Measurements from ENCODE around the gene NOL11.

The NOL11 gene

DNA sequence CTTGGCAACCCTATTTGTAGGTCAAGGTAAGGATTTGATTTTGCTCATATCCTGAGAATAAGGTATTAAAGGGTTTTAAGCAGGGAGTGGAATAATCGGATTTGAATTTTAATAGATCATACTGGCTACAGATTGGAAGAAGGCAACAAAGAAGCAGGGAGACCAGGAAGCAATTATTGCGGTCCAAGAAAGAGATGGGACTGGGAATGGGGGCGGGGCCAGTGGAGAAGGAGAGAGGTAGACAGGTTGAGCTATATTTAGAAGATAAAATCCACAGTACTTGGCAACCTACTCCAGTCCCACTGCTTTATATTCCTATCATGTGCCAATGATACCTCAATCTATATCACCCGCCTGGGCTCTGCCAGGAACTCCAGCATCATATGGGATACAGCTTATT lies 5.8 kb upstream of the NOL11 start:
- H3K36me3 ChIP-seq (ENCODE audit: control insufficient read depth in 2 of 2, insufficient read depth in 1 of 2, low read length in 2 of 2), result no peaks in the 10 kb centered on the region
- H3K9me3 ChIP-seq (ENCODE audit: control insufficient read depth, insufficient read depth, low read depth, low read length), result no peaks in the 10 kb centered on the region
- H3K27ac ChIP-seq (ENCODE audit: extremely low read depth, low read depth, low read length), result no peak overlapping the region
- no peak for TF ChIP-seq ZNF571 (tag by site-specific recombination; IDR thresholded peaks at IDR 0.05)
- TF ChIP-seq ZNF521 (tag by site-specific recombination; IDR thresholded peaks at IDR 0.05), result no peak
- TF ChIP-seq KLF7 (tag by site-specific recombination; IDR thresholded peaks at IDR 0.05; ENCODE audit: borderline replicate concordance), result no peak
- TF ChIP-seq ZNF830 (tag by site-specific recombination; IDR thresholded peaks at IDR 0.05; ENCODE audit: low read depth), result no peak
- TF ChIP-seq ZNF132 (tag by site-specific recombination; IDR thresholded peaks at IDR 0.05; ENCODE audit: borderline replicate concordance), result no peak
- no peak for TF ChIP-seq CTCF (tag by site-specific recombination; IDR thresholded peaks at IDR 0.05)
- peaks cover 10% of the 10 kb centered on the region; the same call in 1 of the 2 replicates for H3K4me1 ChIP-seq (ENCODE audit: control insufficient read depth, insufficient read depth, low read length)
- H3K4me3 ChIP-seq (ENCODE audit: low read depth, low read length), result no peak overlapping the region
- ChIA-PET POLR2A (interaction anchor here (0.6 to 0.7 kb wide), 3 partner anchors 113 to 559 kb away, joined by 4 to 5 read pairs (median 4); no protein-coding TSS in a partner anchor), CTCF (interaction anchor here (1.5 kb wide), 1 partner anchor 336 kb away, joined by 4 read pairs; no protein-coding TSS in a partner anchor)

GRCh38 chr17:67712375-67712774 lies 5.4 kb upstream of the NOL11 start:
- no peak overlapping the region for H3K4me3 ChIP-seq (ENCODE audit: low read depth, low read length)
- peaks cover 9% of the 10 kb centered on the region; the same call in 1 of the 2 replicates for H3K4me1 ChIP-seq (ENCODE audit: control insufficient read depth, insufficient read depth, low read length)
- H3K9me3 ChIP-seq (ENCODE audit: control insufficient read depth, insufficient read depth, low read depth, low read length), result no peaks in the 10 kb centered on the region
- H3K36me3 ChIP-seq (ENCODE audit: control insufficient read depth in 2 of 2, insufficient read depth in 1 of 2, low read length in 2 of 2), result no peaks in the 10 kb centered on the region
- POLR2A ChIA-PET, result interaction anchor here (0.6 to 0.8 kb wide), 5 partner anchors 12 to 560 kb away, joined by 3 to 10 read pairs (median 4); no protein-coding TSS in a partner anchor
- H3K27ac ChIP-seq (ENCODE audit: extremely low read depth, low read depth, low read length), result no peak overlapping the region
- CTCF ChIA-PET, result interaction anchor here (0.6 to 1.5 kb wide), 3 partner anchors 16 to 754 kb away, joined by 3 to 4 read pairs (median 3); no protein-coding TSS in a partner anchor
- TF ChIP-seq ZNF266 (tag by site-specific recombination; IDR thresholded peaks at IDR 0.05; ENCODE audit: low read depth) (no peak), ZNF221 (tag by site-specific recombination; IDR thresholded peaks at IDR 0.05; ENCODE audit: borderline replicate concordance) (no peak), ZNF148 (tag by site-specific recombination; IDR thresholded peaks at IDR 0.05; ENCODE audit: borderline replicate concordance) (no peak), GLIS2 (tag by site-specific recombination; IDR thresholded peaks at IDR 0.05) (no peak)
- TF ChIP-seq, protein P1, sequence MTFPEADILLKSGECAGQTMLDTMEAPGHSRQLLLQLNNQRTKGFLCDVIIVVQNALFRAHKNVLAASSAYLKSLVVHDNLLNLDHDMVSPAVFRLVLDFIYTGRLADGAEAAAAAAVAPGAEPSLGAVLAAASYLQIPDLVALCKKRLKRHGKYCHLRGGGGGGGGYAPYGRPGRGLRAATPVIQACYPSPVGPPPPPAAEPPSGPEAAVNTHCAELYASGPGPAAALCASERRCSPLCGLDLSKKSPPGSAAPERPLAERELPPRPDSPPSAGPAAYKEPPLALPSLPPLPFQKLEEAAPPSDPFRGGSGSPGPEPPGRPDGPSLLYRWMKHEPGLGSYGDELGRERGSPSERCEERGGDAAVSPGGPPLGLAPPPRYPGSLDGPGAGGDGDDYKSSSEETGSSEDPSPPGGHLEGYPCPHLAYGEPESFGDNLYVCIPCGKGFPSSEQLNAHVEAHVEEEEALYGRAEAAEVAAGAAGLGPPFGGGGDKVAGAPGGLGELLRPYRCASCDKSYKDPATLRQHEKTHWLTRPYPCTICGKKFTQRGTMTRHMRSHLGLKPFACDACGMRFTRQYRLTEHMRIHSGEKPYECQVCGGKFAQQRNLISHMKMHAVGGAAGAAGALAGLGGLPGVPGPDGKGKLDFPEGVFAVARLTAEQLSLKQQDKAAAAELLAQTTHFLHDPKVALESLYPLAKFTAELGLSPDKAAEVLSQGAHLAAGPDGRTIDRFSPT (tag by site-specific recombination; IDR thresholded peaks at IDR 0.05), result no peak
- TF ChIP-seq, protein P2, sequence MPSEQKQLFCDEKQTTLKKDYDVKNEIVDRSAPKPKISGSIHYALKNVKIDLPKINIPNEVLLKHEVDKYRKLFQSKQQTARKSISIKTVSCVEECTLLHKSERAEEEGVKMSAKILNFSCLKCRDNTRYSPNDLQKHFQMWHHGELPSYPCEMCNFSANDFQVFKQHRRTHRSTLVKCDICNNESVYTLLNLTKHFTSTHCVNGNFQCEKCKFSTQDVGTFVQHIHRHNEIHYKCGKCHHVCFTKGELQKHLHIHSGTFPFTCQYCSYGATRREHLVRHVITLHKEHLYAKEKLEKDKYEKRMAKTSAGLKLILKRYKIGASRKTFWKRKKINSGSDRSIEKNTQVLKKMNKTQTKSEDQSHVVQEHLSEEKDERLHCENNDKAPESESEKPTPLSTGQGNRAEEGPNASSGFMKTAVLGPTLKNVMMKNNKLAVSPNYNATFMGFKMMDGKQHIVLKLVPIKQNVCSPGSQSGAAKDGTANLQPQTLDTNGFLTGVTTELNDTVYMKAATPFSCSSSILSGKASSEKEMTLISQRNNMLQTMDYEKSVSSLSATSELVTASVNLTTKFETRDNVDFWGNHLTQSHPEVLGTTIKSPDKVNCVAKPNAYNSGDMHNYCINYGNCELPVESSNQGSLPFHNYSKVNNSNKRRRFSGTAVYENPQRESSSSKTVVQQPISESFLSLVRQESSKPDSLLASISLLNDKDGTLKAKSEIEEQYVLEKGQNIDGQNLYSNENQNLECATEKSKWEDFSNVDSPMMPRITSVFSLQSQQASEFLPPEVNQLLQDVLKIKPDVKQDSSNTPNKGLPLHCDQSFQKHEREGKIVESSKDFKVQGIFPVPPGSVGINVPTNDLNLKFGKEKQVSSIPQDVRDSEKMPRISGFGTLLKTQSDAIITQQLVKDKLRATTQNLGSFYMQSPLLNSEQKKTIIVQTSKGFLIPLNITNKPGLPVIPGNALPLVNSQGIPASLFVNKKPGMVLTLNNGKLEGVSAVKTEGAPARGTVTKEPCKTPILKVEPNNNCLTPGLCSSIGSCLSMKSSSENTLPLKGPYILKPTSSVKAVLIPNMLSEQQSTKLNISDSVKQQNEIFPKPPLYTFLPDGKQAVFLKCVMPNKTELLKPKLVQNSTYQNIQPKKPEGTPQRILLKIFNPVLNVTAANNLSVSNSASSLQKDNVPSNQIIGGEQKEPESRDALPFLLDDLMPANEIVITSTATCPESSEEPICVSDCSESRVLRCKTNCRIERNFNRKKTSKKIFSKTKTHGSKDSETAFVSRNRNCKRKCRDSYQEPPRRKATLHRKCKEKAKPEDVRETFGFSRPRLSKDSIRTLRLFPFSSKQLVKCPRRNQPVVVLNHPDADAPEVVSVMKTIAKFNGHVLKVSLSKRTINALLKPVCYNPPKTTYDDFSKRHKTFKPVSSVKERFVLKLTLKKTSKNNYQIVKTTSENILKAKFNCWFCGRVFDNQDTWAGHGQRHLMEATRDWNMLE (tag by site-specific recombination; conservative IDR thresholded peaks at IDR 0.05; ENCODE audit: low read depth), result no peak
